Measurements from ENCODE around the gene GRIK4.

GRIK4 gene

DNA sequence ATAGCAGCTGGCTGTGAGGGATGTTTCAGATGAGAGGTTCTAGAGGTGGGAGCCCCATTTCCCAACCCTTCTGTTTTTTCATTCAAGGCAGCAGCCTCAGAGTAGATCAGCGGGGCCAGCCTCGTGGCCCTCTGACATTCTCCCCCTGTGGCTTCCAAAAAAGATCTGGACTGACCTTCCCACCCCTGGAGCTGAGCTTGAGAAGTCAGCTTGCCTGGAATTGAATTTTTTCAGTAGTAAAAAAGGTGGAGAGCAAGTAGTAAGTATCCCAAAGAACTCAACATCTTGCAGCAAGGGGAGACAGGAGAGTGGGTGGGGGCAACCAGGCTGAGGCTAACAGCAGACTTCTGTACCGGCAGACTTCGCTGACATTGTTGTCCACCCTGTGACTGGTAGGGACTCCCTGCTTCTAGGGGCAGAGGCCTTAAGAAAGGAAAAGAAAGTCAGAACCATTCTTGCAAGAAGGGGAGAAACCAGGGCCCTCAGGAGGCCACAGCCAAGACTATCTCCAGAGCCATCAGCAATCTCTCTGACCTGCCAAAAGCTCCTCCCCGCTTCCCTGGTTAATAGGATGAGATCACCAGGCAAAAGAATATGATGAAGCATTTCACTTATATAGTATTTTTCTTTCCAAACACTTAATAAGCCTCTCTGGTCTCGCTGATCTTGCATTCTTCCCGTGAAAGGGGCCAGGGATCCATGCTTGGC lies 2.0 kb upstream of the GRIK4 start:
- DNase-seq (ENCODE audit: low read depth): no peak

DNA sequence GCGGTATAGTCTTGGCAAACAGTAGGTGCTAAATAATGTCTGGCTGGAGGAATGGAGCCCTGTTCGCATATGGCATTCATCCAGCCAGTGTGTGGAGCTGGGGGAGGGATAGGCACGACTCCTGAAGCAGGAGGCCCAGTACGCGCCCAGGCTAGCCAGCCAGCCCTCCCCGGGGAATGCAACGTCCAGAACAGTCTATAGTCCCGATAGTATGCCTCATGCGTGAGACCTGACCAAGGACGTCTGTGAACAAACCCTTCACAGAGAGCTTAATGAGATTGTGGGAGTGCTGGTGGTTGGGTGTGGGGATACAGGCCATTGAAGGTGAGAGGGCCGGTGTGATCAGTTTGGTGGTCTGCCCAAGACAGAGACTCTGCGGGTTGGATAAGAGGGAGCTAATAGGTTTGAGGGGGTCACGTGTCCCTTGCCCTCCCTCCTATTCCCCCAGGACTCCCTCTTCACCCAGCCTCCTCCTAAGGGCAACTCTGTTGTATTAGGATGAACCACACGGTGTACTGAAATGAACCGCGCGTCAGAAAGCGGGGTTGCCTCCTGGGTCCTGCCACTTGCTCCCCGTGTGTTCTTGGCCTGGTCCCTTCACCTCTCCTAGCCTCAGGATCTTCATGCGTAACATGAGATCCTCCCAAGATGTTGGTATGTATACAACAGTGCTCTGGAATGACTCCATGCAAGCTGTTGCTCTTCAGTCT lies 987 bp upstream of the GRIK4 start:
- DNase-seq (ENCODE audit: low read depth): no peak

DNA sequence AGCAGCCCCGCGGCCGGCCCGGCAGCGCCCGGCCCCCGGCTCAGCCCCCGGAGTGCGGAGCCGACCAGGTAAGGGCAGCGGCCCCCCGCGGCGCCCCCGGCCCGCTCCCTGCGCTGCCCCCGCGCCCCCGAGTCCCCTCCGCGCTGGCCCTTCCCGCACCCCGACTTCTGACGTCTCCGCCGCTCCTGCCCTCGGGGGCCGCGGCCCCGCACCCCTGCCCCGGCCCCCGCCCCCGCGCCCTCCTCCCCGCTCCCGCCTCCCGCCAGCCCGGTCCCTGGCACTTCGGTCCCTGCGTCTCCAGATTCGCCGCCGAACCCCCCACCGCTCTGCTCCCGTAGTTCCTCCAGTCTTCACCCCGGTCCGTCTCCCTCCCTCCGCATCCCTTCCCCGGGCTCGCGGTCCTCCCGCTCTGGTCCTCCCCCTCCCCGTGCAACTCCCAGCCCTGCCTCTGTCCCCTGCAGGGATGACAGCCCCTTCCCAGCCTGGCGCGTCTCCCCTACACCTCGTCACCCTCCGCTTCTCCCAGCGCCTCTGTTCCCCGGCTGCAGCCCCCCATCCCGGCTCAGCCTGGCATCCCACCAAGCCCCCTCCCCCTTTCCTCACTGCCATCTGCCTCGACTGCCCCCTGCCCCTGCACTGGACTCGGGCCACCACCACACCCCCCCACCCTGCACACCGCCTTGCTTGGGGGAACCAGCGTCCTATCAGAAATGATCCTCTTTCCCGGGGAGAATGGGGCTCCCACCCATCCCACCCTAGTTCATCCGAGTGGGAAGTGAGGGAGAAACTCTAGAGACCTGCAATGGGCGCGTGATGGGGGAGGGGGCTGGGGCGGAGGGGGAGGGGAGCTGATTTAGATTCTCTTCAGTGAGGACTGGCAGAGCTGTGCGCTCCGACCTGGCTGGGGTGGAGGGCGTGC lies 531 bp downstream of the GRIK4 start:
- DNase-seq (ENCODE audit: low read depth): no peak

DNA sequence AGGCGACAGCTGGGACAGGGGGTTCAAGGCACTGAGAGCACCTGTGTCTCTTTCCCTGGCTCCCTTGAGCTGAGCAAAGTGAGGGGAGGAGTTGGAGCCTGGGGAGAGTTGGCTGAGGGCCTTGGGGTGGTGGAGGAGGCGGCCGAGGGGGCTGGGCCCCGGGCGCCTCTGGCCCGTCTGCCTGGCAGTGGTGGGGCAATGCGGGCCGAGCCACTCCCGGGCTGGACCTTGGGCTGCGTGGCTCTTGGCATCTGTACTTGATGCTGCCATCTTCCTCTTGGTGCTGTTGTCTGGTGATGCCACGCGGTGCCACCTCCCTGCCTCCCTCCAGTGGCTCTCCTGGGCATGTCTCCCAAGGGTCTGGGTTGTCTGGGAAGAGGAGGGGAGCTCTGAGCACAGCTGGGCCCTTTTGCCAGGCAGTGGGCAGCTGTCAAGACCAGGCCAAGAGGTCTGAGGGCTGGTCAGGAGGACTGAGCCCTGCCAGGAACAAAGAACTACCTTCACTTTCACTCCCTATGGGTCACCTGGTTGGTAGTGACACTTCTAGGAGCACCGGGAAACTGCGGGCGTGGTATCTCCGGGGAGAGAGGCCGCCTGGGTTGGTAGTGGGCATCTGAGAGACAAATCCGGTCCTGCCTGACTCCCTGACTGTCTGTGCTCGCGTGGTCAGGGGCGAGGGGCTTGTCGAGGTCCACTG lies 1.3 kb downstream of the GRIK4 start:
- DNase-seq (ENCODE audit: low read depth): no peak

DNA sequence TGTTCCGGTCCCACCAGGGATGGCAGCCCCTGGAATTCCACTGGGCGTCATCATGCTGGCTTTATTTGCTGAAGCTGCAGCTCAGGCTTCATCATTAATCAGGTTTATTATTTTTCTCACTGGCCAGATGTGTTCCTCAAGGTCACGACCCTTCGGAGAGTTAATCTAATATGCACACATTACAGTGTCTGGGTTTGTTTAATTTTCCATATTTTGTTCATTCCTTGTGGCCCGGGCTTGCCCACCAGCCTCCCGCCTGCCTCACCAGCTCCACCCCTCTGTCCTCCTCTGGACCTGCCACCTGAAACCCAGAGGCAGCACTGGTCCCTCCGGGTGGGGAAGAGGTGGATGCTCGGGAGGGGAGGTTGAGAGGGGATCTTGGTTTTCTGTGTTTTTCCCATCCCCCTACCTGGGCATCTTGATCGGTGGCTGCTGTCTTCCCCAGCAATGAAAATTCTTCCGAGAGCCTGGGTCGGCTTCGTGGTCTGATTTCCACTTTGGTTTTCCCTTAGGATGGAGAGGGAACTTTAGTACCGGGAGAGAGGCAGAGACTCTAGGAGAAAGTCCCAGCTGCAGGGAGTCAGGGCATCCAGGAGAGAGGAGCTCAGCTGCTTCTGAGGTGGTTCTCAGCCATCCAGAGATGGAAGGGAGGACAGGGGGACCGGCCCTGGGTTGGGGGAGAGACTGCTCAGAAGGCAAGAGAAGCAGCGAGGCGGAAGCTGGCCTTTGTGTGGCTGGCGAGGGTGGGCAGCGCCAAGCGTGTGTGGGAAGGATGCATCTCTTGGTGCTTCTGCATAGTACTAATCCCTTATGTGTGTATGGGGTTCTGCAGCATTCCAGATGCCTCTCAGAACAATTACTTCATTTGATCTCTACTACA lies 2.1 kb downstream of the GRIK4 start:
- no peak for DNase-seq (ENCODE audit: low read depth)

DNA sequence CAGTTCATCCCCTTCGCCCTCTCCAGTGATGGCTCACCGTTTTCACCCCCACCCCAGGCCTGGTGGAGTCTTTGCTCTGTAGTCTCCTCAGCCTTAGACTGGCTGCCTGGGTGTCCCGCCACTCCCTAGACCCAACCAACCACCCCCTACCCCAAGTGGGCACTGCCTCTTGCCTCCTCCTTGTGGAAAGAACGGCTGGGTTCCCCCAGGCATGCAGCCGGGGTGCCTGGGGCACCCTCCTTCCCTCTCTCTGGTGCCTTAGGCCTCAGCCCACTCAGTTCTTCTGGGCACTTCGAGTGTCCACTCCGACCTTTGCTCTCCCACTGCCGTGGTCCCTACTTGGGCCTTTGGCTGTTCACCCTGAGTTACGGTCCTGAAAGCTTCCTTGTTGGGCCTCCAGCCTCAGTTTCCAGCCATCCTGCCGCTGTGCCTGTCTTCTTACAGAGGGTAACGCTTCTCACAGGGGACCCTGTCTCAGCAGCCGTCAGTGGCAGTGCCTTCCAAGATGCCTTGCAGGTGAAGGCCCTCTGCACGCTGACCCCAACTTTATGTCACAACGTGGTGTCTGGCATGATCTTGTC lies 3.1 kb downstream of the GRIK4 start:
- no peak for DNase-seq (ENCODE audit: low read depth)

DNA sequence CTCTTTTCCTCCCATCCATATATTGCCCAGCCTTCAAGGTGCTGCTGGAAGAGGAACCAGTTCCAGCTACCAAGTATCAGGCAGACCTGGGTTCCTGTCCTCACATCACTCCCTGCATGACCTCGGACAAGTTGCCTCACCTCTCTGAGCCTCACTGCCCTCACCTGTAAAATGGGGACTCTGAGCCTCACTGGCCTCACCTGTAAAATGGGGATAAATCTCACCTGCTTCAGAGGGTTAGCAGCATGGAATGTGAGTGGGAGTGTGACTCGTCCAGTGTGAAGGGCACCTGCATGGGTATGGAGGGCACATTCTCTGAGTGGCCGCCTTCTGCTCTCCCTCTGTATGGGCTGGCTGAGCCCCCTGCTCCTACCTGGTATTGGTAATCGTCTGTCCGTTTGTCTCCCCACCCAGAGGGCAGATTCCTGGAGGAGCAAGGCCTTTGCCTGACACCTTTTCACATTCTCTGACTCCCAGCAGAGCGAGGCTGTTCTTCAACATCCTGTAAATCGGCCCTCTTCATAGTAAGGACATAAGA lies 3.7 kb downstream of the GRIK4 start:
- DNase-seq (ENCODE audit: low read depth): no peak

DNA sequence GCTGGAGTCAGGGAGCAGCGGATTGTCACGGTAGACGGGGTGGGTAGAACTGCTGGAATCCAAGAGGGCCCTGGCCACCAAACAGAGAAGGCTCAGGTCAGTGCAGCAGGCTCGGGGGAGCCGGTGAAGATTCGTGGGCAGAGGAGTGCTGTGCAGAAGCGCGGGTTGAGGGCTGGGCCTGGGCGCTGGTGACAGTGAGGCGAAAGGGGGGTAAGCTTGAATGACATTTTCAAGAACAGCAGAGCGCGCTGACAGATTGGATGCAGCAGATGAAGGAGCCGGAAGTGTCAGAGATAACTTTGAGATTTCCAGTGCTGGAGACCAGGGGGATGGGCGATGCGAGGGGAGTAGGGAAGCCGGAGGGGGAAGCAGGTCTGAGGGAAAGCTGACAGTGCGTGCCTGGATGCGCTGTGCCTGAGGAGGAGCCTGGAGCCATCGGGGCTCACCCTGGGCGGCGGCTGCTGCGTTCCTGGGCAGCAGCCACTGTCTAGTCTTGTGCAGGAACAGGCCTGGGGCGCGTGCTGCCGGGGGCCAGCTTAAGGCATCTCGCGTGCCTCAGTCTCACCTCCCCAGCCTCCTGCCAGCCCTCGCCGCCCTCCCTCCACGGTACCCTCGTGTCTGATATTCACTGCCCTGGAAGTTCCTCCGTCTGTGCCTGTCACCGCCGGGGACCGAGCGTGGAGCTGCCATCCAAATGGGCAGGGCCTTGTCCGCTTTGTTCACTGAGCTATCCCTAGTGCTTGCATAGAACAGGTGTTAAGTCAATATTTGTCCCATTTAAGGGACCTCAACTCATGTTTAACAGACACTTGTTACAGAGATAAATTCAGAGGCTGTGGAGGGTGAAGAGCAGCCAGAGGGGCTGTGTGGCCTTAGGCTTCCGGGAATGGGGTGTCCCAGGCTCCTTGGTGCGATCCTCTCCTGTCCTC lies 5.2 kb downstream of the GRIK4 start:
- DNase-seq (ENCODE audit: low read depth): no peak

DNA sequence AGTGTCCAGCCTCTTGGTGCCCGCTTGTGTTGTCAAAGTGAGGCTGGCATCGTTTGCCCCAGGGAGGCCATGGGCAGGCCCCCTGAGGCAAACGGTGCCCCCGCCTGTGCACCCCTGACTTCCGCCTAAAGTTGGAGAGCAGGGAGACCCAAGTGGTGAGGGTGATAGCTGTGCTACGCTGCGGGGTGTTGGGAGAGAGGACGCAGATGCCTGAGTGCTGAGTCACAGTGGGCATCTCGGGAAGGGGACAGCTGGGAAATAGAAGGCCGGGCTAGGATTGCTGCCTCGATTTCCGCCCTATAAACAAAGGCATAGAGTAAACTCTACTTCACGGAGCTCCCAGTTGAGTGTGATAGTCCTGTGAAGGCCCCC lies 5.8 kb downstream of the GRIK4 start:
- DNase-seq (ENCODE audit: low read depth): no peak

DNA sequence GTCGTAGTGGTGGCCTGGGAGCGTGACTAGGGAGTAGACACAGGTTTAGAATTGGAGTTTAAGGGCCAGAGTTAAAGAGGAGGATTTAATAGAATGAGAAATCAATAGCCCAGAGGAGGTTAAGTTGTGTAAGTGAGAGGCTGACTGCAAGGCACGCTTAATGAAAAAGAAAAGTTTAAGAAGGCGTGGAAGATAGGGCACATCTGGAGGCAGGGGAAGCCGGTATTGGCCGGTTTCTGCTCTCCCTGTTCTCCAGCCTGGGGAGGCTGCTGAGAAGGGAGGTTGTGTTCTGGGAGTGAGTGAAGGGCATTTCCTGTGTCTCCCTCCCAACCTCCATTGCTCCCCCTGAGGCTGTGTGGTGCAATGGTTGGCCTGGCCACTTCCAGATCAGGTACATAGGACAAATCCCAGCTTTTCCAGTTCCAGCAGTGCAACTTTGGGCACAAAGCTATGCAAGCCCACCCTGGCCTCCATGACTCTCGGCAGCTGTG lies 6.3 kb downstream of the GRIK4 start:
- DNase-seq (ENCODE audit: low read depth): no peak

DNA sequence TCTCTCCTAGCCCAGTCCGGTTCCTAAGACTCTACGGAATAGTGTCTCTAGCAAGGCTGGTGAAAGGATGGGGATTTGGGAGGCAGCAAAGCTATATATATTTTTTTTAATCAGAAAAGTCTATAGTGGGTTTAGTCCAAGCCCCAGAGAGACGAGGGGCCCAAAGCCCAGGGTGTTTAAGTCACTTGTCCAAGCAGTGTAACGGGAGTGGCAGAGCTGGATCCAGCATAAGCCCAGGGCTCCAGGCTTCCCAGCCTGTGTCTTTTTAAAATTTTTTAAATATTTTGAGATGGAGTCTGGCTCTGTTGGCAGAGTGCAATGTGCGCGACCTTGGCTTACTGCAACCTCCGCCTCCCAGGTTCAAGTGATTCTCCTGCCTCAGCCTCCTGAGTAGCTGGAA lies 6.8 kb downstream of the GRIK4 start:
- no peak for DNase-seq (ENCODE audit: low read depth)

DNA sequence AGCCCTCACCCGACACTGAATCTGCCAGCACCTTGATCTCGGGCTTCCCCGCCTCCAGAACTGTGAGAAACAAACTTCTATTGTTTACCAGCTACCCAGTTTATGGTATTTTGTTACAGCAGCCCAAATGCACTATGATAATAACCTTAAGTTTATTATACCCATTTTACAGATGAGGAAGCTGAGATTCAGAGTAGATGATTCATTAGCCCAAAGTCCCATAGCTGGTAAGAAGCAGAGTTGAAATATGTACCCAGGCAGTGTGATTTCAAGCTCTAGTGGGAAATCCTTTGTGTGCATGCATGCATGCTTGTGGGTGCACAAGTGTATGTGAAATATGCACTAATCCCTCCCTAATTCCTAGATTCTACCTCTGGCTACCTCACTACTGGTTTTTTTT lies 7.9 kb downstream of the GRIK4 start:
- DNase-seq (ENCODE audit: low read depth): no peak

DNA sequence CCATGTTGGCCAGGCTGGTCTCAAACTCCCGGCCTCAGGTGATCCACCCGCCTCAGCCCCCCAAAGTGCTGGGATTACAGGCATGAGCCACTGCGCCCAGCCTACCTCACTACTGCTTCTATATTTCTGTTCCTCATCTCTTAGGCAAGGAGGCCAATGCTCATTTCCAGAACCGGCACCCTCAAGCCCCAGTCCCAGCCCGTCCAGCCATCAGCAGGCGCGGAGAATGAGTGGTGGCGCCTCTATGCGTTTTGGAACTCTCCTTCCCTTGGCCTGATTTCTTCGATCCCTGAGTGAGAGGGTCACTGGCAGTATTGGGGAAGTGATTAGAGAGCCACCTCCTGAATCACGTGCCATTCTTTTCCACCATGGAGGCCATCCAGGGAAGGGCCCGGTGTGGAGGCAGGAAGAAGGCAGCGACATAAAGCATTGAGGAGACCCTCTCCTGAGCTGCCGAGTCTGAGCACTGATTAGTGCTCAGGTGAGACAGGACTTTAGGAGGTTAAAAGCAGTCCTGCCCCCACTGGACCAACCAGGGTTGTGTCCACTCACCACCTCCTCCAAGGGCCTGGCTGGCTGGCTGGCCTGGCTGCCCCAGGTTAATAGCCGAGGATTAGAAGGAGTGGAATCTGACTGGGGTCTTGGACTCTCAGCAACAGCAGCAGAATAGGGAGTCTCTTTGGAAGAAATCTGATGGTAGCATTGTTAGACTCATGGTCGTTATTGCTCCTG lies 8.7 kb downstream of the GRIK4 start:
- DNase-seq (ENCODE audit: low read depth): no peak

DNA sequence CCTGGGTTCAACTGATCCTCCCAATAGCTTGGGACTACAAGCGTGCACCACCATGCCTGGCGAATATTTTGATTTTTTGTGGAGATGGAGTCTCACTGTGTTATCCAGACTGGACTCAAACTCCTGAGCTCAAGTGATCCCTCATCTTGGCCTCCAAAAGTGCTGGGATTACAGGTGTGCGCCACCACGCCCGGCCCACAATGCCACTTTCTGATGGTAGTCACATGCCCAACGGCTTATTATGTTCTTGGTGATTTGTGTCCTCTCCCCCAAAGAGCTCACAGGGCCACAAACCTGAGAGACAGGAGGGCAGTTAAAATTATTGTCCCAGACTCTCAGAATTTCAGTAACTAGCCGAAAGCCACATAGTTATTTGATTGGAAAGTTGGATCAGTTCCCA lies 9.6 kb downstream of the GRIK4 start:
- no peak for DNase-seq (ENCODE audit: low read depth)

DNA sequence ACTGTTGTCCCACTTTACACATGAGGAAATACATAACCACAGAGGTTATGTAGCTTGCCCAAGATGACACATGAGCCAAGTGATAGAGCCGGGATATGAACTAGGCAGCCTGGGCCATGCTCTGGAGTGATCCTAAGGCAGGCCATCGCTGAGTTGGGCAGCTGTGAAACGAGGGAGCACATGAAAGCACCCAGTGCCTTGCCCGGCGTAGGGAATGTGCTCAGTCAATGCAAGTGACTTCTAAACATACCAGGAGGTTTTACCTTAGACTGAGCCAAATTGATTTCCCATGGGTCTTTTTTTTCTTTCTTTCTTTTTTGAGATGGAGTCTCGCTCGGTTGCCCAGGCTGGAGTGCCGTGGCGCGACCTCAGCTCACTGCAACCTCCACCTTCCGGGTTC lies 10.5 kb downstream of the GRIK4 start:
- no peak for DNase-seq (ENCODE audit: low read depth)

DNA sequence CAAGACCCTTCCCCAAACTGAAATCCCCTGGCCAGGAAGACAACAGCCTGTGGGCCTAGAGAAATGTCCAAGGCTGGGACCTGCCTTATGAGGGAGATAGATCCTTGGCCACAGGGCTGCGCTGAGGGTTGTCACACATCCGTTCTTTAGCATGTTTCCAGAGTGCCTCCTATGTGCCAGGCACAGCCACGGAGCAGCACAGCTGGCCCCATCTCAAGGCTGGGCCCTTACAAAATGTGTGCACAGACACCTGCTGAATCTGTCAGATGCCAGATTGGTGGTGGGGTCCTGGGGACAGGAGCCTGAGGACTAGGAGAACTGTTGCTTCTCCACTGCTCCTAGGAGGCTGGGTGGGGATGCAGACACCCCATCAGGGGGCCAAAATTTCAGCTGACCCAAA lies 11.2 kb downstream of the GRIK4 start:
- DNase-seq (ENCODE audit: low read depth): no peak

DNA sequence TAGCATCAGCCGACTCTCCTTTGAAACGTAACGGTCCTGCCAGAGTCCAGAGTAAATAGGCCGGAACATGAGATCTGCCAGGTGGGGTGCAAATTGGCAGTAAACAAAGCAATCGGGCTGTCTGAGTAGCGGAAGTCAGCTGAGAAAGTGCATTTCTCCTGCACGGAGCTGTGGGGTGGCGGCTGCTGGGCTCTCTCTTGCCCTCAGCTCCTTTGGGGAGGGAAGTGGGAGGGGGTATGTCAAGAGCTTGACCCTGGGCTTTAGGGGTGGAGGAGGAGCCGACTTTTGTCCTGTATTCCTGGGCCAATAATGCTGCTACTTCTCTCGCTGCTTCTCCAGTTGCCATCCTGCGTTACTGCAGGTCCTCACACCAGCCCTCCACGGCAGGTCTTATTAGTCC lies 11.6 kb downstream of the GRIK4 start:
- DNase-seq (ENCODE audit: low read depth): no peak

DNA sequence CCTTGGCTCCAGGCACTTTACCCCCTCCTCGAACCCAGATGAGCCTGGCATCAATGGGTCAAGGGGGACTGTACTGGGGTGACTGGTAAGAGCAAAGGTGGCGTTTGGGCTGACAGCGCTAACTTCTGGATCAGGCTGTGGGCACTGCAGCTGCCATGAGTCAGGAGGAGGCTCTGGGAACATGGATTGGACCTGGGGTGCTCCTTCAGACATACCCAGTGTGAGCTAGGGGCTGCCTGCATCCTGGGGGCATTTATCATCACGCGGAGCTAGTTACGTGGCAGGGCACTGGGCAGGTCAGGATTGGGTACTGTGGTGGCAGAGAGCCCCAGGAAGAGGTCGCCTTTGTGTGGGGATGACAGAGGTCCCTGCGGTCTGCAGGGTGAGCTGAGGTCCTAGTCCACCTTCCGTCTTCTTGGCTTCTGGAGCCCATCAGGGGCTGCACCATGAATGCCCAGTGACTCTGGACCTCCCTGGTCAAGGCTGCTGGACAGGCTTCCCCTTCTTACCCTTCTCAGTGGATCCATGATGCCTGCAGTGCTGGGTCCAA lies 13.1 kb downstream of the GRIK4 start:
- no peak for DNase-seq (ENCODE audit: low read depth)
